OCI-LY7 (cell line): Measurements from ENCODE around the gene BPIFB1. TPM values are rescaled to one million over a fixed set of nuclear protein-coding genes. Genes with fewer than 3 reads are reported as not detected.

Experiments used
- BruUV-seq: library from RNA; stranded (reverse); fragments of 400-500 nt; replicated peaks from 2 replicates; lab custom pipeline; 2021; lab: Mats Ljungman, UMichigan
- CTCF ChIA-PET: fragments of 300-600 bp; sonication (Branson Sonifier 250); formaldehyde crosslinking; loops from one replicate; lab custom pipeline; 2022; ENCODE audit warnings: antibody characterized with exemption; ENCODE audit not compliant: unreplicated experiment; lab: Charles Lee
- POLR2A ChIA-PET: fragments of 300-600 bp; sonication (Branson Sonifier 250); formaldehyde crosslinking; loops from one replicate; lab custom pipeline; 2022; ENCODE audit warnings: antibody characterized with exemption; lab: Charles Lee
- DNase-seq: peaks from one replicate; pipeline ENCODE4 v3.0.0-alpha.2; 2015; ENCODE audit warnings: low spot score
- H2AFZ ChIP-seq: fragments of 200-600 bp; sonication (generic), shearing (Covaris generic); 2 replicates; pipeline ENCODE4 v1.6.1; 2014; ENCODE audit warnings: mild to moderate bottlenecking, antibody characterized with exemption, low read length, moderate library complexity
- H3K27ac ChIP-seq: fragments of 200-600 bp; sonication (generic); 2 replicates; pipeline ENCODE4 v1.5.1; 2014; ENCODE audit warnings: mixed run types, low read depth, mild to moderate bottlenecking, moderate library complexity, low read length, inconsistent platforms; ENCODE audit not compliant: poor library complexity, severe bottlenecking
- H3K36me3 ChIP-seq: fragments of 200-600 bp; sonication (generic); 2 replicates; pipeline ENCODE4 v1.6.1; 2014; ENCODE audit warnings: mild to moderate bottlenecking, antibody characterized with exemption, low read length, moderate library complexity, mixed read lengths; ENCODE audit not compliant: insufficient read depth
- H3K4me1 ChIP-seq: fragments of 200-600 bp; sonication (generic); 2 replicates; pipeline ENCODE4 v1.5.1; 2014; ENCODE audit warnings: mild to moderate bottlenecking, low read length; ENCODE audit not compliant: insufficient read depth, poor library complexity, severe bottlenecking
- H3K4me2 ChIP-seq: fragments of 200-600 bp; sonication (generic); 2 replicates; pipeline ENCODE4 v1.6.1; 2014; ENCODE audit warnings: mild to moderate bottlenecking, low read length
- H3K4me3 ChIP-seq: fragments of 200-600 bp; sonication (generic); 2 replicates; pipeline ENCODE4 v1.5.1; 2014; ENCODE audit warnings: mild to moderate bottlenecking, low read depth, low read length; ENCODE audit not compliant: poor library complexity, severe bottlenecking
- H3K79me2 ChIP-seq: fragments of 200-600 bp; sonication (generic); 2 replicates; pipeline ENCODE4 v1.6.1; 2016; ENCODE audit warnings: low read depth, mild to moderate bottlenecking, low read length, moderate library complexity, mixed read lengths; ENCODE audit not compliant: insufficient read depth
- H3K9me2 ChIP-seq: fragments of 200-600 bp; sonication (generic); 2 replicates; pipeline ENCODE4 v1.6.1; 2016; ENCODE audit warnings: mild to moderate bottlenecking, low read length, mixed read lengths; ENCODE audit not compliant: insufficient read depth
- H3K9me3 ChIP-seq: fragments of 200-600 bp; sonication (generic); 2 replicates; pipeline ENCODE4 v1.6.1; 2014; ENCODE audit warnings: mild to moderate bottlenecking, mixed run types, low read length, mixed read lengths
- H4K20me1 ChIP-seq: fragments of 200-600 bp; sonication (generic); 2 replicates; pipeline ENCODE4 v1.6.1; 2014; ENCODE audit warnings: mild to moderate bottlenecking, antibody characterized with exemption, low read length, moderate library complexity, mixed read lengths; ENCODE audit not compliant: insufficient read depth
- CTCF ChIP-seq: fragments of 200-600 bp; sonication (generic); conservative IDR thresholded peaks from 2 replicates; pipeline ENCODE4 v1.5.1; 2014; ENCODE audit warnings: mild to moderate bottlenecking, antibody characterized with exemption, low read length, moderate library complexity, mixed read lengths
- EZH2phosphoT487 ChIP-seq: fragments of 200-600 bp; sonication (generic); IDR thresholded peaks from 2 replicates; pipeline ENCODE4 v1.6.1; 2018; ENCODE audit warnings: low read depth, borderline replicate concordance, mild to moderate bottlenecking, mixed run types, antibody characterized with exemption, low read length, moderate library complexity, mixed read lengths
- intact Hi-C: fragments of 100-400 bp; cut with micrococcal nuclease; formaldehyde crosslinking; loops from one replicate; pipeline ENCODE4 v1.10.0; 2022; ENCODE audit not compliant: unreplicated experiment
- total RNA-seq, 2 experiments: library from RNA; depleted of rRNA in 1 of 2; stranded (reverse); fragments of >200 nt in 1 of 2; shearing (Covaris generic) in 1 of 2; gene quantifications; 2 replicates each; pipeline ENCODE4 v1.2.3, GENCODE V29; 2014 to 2022

Gene BPIFB1
- total RNA-seq, 2 experiments from 2014 or later: not detected

GRCh38 chr20:33318096-33318429, 35.0 kb downstream of the BPIFB1 start:
- H3K27ac ChIP-seq: no peak overlapping the region
- H3K36me3 ChIP-seq: no peaks in the 10 kb centered on the region
- H3K4me2 ChIP-seq: no peak overlapping the region
- no peak overlapping the region for H3K4me3 ChIP-seq
- no peaks in the 10 kb centered on the region for H3K4me1 ChIP-seq
- ChIA-PET CTCF (no interaction called here), POLR2A (no interaction called here)
- no peaks in the 10 kb centered on the region for H4K20me1 ChIP-seq
- H3K79me2 ChIP-seq: no peaks in the 10 kb centered on the region
- no TSS peak for BruUV-seq
- no peak for DNase-seq
- no peaks in the 10 kb centered on the region for H3K9me2 ChIP-seq
- no peak overlapping the region for H2AFZ ChIP-seq
- H3K9me3 ChIP-seq: no peaks in the 10 kb centered on the region
- intact Hi-C loops: no loop called here
- TF ChIP-seq EZH2phosphoT487 (no peak), CTCF (no peak)

GRCh38 chr20:33320006-33320405, 37.0 kb downstream of the BPIFB1 start:
- no peak for DNase-seq
- H3K79me2 ChIP-seq: no peaks in the 10 kb centered on the region
- no TSS peak for BruUV-seq
- no peak overlapping the region for H3K4me3 ChIP-seq
- H2AFZ ChIP-seq: no peak overlapping the region
- H3K27ac ChIP-seq: no peak overlapping the region
- ChIA-PET POLR2A (no interaction called here), CTCF (no interaction called here)
- no peaks in the 10 kb centered on the region for H3K9me3 ChIP-seq
- no peaks in the 10 kb centered on the region for H3K36me3 ChIP-seq
- H4K20me1 ChIP-seq: peaks cover 4% of the 10 kb centered on the region; the same call in 1 of the 2 replicates
- intact Hi-C loops: no loop called here
- H3K9me2 ChIP-seq: no peaks in the 10 kb centered on the region
- no peak overlapping the region for H3K4me2 ChIP-seq
- H3K4me1 ChIP-seq: no peaks in the 10 kb centered on the region
- TF ChIP-seq EZH2phosphoT487: no peak
- TF ChIP-seq CTCF: no peak

- Histone ChIP-seq H4K20me1 (peaks cover 4% of the 10 kb centered on the region; the same call in 1 of the 2 replicates), H3K9me2 (no peaks in the 10 kb centered on the region), H3K79me2 (no peaks in the 10 kb centered on the region), H3K36me3 (no peaks in the 10 kb centered on the region), H2AFZ (no peak overlapping the region), H3K4me1 (no peaks in the 10 kb centered on the region), H3K4me3 (no peak overlapping the region), H3K9me3 (no peaks in the 10 kb centered on the region), H3K4me2 (no peak overlapping the region), H3K27ac (no peak overlapping the region)
- POLR2A ChIA-PET: no interaction called here
- intact Hi-C loops: no loop called here
- CTCF ChIA-PET: no interaction called here
- no peak for DNase-seq
- TF ChIP-seq CTCF: no peak
- TF ChIP-seq EZH2phosphoT487: no peak
- no TSS peak for BruUV-seq
Measured at GRCh38 chr20:33322456-33322855, 39.4 kb downstream of the BPIFB1 start.
